WTC11 (cell line): ENCODE measurements around the gene RASA2. TPM values are rescaled to one million over a fixed set of nuclear protein-coding genes. Genes with fewer than 3 reads are reported as not detected.

ENCODE experiments used
- ATAC-seq: fragments of 200-7000 bp; cut with Tn5 transposase; 2 replicates; pipeline ENCODE4 v1.10.0; 2021; ENCODE audit warnings: mild to moderate bottlenecking, moderate library complexity
- CTCF ChIA-PET: fragments of 300-600 bp; sonication (Branson Sonifier 250); formaldehyde crosslinking; loops from one replicate; lab custom pipeline; 2021; ENCODE audit warnings: antibody characterized with exemption; lab: Charles Lee
- POLR2A ChIA-PET: fragments of 350-600 bp; sonication (Branson Sonifier 250); formaldehyde crosslinking; loops from one replicate; lab custom pipeline; 2021; ENCODE audit warnings: antibody characterized with exemption; lab: Charles Lee
- DNase-seq: peaks from one replicate; pipeline ENCODE4 v3.0.0; 2021; ENCODE audit warnings: low spot score
- H3K27ac Mint-ChIP-seq: 2 replicates; pipeline ENCODE4 v1.8.0; 2021; ENCODE audit warnings: mixed read lengths
- H3K27me3 Mint-ChIP-seq: 2 replicates; pipeline ENCODE4 v1.8.0; 2021; ENCODE audit warnings: low read depth, mild to moderate bottlenecking, moderate library complexity, mixed read lengths
- H3K36me3 Mint-ChIP-seq: 2 replicates; pipeline ENCODE4 v1.8.0; 2021; ENCODE audit warnings: mixed read lengths
- H3K4me1 Mint-ChIP-seq: 2 replicates; pipeline ENCODE4 v1.8.0; 2022; ENCODE audit warnings: mixed read lengths
- H3K4me3 Mint-ChIP-seq: 2 replicates; pipeline ENCODE4 v1.8.0; 2021; ENCODE audit warnings: mild to moderate bottlenecking, moderate library complexity, mixed read lengths
- H3K9me3 Mint-ChIP-seq: 2 replicates; pipeline ENCODE4 v1.8.0; 2021; ENCODE audit warnings: mixed read lengths
- ATF1 ChIP-seq: sonication (generic); formaldehyde crosslinking; IDR thresholded peaks from 2 replicates; pipeline ENCODE4 v1.8.1; 2023; ENCODE audit warnings: mild to moderate bottlenecking, moderate library complexity, missing genetic modification reagents
- ATF3 ChIP-seq: sonication (generic); formaldehyde crosslinking; conservative IDR thresholded peaks from 2 replicates; pipeline ENCODE4 v1.8.1; 2022; ENCODE audit warnings: mild to moderate bottlenecking, missing genetic modification reagents
- ATF6 ChIP-seq: sonication (generic); formaldehyde crosslinking; IDR thresholded peaks from 2 replicates; pipeline ENCODE4 v1.8.1; 2023; ENCODE audit warnings: mild to moderate bottlenecking, missing genetic modification reagents
- CREM ChIP-seq: sonication (generic); formaldehyde crosslinking; IDR thresholded peaks from 2 replicates; pipeline ENCODE4 v1.8.1; 2022; ENCODE audit warnings: mild to moderate bottlenecking, missing genetic modification reagents, moderate library complexity
- ELF4 ChIP-seq: sonication (generic); formaldehyde crosslinking; IDR thresholded peaks from 2 replicates; pipeline ENCODE4 v1.8.1; 2022; ENCODE audit warnings: low read depth, mild to moderate bottlenecking, moderate library complexity, missing genetic modification reagents
- GTF2I ChIP-seq: fragments of 250-450 bp; sonication (Bioruptor Pico); conservative IDR thresholded peaks from 2 replicates; pipeline ENCODE4 v1.4.0; 2021; ENCODE audit warnings: mild to moderate bottlenecking
- NFATC4 ChIP-seq: fragments of 250-450 bp; sonication (Bioruptor Pico); IDR thresholded peaks from 2 replicates; pipeline ENCODE4 v1.9.0; 2021; ENCODE audit warnings: mild to moderate bottlenecking
- NR1H2 ChIP-seq: sonication (generic); formaldehyde crosslinking; IDR thresholded peaks from 2 replicates; pipeline ENCODE4 v1.9.0; 2021; ENCODE audit warnings: mild to moderate bottlenecking, moderate library complexity, missing genetic modification reagents
- OVOL2 ChIP-seq: fragments of 250-450 bp; sonication (Bioruptor Pico); IDR thresholded peaks from 2 replicates; pipeline ENCODE4 v1.9.0; 2021; ENCODE audit warnings: mild to moderate bottlenecking, borderline replicate concordance
- RELA ChIP-seq: sonication (generic); formaldehyde crosslinking; IDR thresholded peaks from 2 replicates; pipeline ENCODE4 v1.8.1; 2022; ENCODE audit warnings: missing genetic modification reagents, mild to moderate bottlenecking, borderline replicate concordance
- RORB ChIP-seq: fragments of 250-450 bp; sonication (Bioruptor Pico); IDR thresholded peaks from 2 replicates; pipeline ENCODE4 v1.9.0; 2021; ENCODE audit warnings: mild to moderate bottlenecking
- TEAD1 ChIP-seq: sonication (generic); formaldehyde crosslinking; IDR thresholded peaks from 2 replicates; pipeline ENCODE4 v1.8.0; 2022; ENCODE audit warnings: mild to moderate bottlenecking, missing genetic modification reagents
- ZNF263 ChIP-seq: sonication (generic); formaldehyde crosslinking; IDR thresholded peaks from 2 replicates; pipeline ENCODE4 v1.8.1; 2022; ENCODE audit warnings: low read depth, mild to moderate bottlenecking, moderate library complexity, missing genetic modification reagents
- ZNF396 ChIP-seq: fragments of 250-450 bp; sonication (Bioruptor Pico); IDR thresholded peaks from 2 replicates; pipeline ENCODE4 v1.8.0; 2021; ENCODE audit warnings: mild to moderate bottlenecking, moderate library complexity, borderline replicate concordance
- ZNF671 ChIP-seq: fragments of 250-450 bp; sonication (Bioruptor Pico); IDR thresholded peaks from 2 replicates; pipeline ENCODE4 v1.8.0; 2021; ENCODE audit warnings: mild to moderate bottlenecking
- total RNA-seq: library from RNA; stranded (reverse); gene quantifications from 3 replicates; pipeline ENCODE4 v1.2.3, GENCODE V29; 2021
- TF ChIP-seq, protein P1 (sequence below): sonication (generic); formaldehyde crosslinking; conservative IDR thresholded peaks from 2 replicates; pipeline ENCODE4 v1.8.1; 2023; ENCODE audit warnings: mild to moderate bottlenecking, low read depth, missing genetic modification reagents, moderate library complexity
- TF ChIP-seq, protein P2 (sequence below): sonication (generic); formaldehyde crosslinking; IDR thresholded peaks from 2 replicates; pipeline ENCODE4 v1.8.0; 2022; ENCODE audit warnings: missing genetic modification reagents
- TF ChIP-seq, protein P3 (sequence below): sonication (generic); formaldehyde crosslinking; IDR thresholded peaks from 2 replicates; pipeline ENCODE4 v1.8.0; 2022; ENCODE audit warnings: mild to moderate bottlenecking, missing genetic modification reagents

RASA2 gene
- total RNA-seq, 1 experiment from 2014 or later = 13.9 TPM

GRCh38 chr3:141648055-141648910, 161.5 kb downstream of the RASA2 start:
- DNase-seq = no peak
- Mint-ChIP-seq H3K27me3 (no peaks in the 10 kb centered on the region), H3K27ac (no peak overlapping the region), H3K9me3 (no peaks in the 10 kb centered on the region), H3K36me3 (no peaks in the 10 kb centered on the region), H3K4me1 (peaks cover 31% of the 10 kb centered on the region), H3K4me3 (no peak overlapping the region)
- TF ChIP-seq GTF2I (CRISPR knock-in tag) = no peak
- TF ChIP-seq NR1H2 (CRISPR knock-in tag) = no peak
- TF ChIP-seq NFATC4 (CRISPR knock-in tag) = no peak
- TF ChIP-seq ZNF263 (CRISPR knock-in tag) = no peak
- TF ChIP-seq, protein P1, sequence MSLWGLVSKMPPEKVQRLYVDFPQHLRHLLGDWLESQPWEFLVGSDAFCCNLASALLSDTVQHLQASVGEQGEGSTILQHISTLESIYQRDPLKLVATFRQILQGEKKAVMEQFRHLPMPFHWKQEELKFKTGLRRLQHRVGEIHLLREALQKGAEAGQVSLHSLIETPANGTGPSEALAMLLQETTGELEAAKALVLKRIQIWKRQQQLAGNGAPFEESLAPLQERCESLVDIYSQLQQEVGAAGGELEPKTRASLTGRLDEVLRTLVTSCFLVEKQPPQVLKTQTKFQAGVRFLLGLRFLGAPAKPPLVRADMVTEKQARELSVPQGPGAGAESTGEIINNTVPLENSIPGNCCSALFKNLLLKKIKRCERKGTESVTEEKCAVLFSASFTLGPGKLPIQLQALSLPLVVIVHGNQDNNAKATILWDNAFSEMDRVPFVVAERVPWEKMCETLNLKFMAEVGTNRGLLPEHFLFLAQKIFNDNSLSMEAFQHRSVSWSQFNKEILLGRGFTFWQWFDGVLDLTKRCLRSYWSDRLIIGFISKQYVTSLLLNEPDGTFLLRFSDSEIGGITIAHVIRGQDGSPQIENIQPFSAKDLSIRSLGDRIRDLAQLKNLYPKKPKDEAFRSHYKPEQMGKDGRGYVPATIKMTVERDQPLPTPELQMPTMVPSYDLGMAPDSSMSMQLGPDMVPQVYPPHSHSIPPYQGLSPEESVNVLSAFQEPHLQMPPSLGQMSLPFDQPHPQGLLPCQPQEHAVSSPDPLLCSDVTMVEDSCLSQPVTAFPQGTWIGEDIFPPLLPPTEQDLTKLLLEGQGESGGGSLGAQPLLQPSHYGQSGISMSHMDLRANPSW (CRISPR knock-in tag) = no peak
- TF ChIP-seq TEAD1 (CRISPR knock-in tag) = no peak
- TF ChIP-seq ATF3 (CRISPR knock-in tag) = no peak
- no peak for TF ChIP-seq ATF6 (CRISPR knock-in tag)
- no peak for TF ChIP-seq ELF4
- no peak for TF ChIP-seq CREM (CRISPR knock-in tag)
- TF ChIP-seq, protein P2, sequence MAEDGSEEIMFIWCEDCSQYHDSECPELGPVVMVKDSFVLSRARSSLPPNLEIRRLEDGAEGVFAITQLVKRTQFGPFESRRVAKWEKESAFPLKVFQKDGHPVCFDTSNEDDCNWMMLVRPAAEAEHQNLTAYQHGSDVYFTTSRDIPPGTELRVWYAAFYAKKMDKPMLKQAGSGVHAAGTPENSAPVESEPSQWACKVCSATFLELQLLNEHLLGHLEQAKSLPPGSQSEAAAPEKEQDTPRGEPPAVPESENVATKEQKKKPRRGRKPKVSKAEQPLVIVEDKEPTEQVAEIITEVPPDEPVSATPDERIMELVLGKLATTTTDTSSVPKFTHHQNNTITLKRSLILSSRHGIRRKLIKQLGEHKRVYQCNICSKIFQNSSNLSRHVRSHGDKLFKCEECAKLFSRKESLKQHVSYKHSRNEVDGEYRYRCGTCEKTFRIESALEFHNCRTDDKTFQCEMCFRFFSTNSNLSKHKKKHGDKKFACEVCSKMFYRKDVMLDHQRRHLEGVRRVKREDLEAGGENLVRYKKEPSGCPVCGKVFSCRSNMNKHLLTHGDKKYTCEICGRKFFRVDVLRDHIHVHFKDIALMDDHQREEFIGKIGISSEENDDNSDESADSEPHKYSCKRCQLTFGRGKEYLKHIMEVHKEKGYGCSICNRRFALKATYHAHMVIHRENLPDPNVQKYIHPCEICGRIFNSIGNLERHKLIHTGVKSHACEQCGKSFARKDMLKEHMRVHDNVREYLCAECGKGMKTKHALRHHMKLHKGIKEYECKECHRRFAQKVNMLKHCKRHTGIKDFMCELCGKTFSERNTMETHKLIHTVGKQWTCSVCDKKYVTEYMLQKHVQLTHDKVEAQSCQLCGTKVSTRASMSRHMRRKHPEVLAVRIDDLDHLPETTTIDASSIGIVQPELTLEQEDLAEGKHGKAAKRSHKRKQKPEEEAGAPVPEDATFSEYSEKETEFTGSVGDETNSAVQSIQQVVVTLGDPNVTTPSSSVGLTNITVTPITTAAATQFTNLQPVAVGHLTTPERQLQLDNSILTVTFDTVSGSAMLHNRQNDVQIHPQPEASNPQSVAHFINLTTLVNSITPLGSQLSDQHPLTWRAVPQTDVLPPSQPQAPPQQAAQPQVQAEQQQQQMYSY (CRISPR knock-in tag) = no peak
- no peak for TF ChIP-seq OVOL2 (CRISPR knock-in tag)
- TF ChIP-seq ATF1 (CRISPR knock-in tag) = no peak
- TF ChIP-seq ZNF671 (CRISPR knock-in tag) = no peak
- TF ChIP-seq RELA (CRISPR knock-in tag) = no peak
- ATAC-seq = no peak
- CTCF ChIA-PET = interaction anchor here (0.9 to 1.2 kb wide), 3 partner anchors 11 to 145 kb away, joined by 3 to 5 read pairs (median 3); no protein-coding TSS in a partner anchor
- POLR2A ChIA-PET = no interaction called here

- Mint-ChIP-seq H3K9me3 (0 out of 2 replicates have a peak, but pooled peaks cover 4% of the 10 kb centered on the region), H3K27ac (no peak overlapping the region), H3K27me3 (no peaks in the 10 kb centered on the region), H3K4me1 (peaks cover 30% of the 10 kb centered on the region), H3K36me3 (0 out of 2 replicates have a peak, but pooled peaks cover 2% of the 10 kb centered on the region), H3K4me3 (no peak overlapping the region)
- ATAC-seq (no peak), DNase-seq (no peak)
- TF ChIP-seq RORB (CRISPR knock-in tag) = no peak
- TF ChIP-seq, protein P1 (CRISPR knock-in tag) = no peak
- TF ChIP-seq ZNF396 (CRISPR knock-in tag) = no peak
- TF ChIP-seq, protein P3, sequence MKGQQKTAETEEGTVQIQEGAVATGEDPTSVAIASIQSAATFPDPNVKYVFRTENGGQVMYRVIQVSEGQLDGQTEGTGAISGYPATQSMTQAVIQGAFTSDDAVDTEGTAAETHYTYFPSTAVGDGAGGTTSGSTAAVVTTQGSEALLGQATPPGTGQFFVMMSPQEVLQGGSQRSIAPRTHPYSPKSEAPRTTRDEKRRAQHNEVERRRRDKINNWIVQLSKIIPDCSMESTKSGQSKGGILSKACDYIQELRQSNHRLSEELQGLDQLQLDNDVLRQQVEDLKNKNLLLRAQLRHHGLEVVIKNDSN (CRISPR knock-in tag) = no peak
- POLR2A ChIA-PET = no interaction called here
- CTCF ChIA-PET = interaction anchor here (0.6 to 1.2 kb wide), 2 partner anchors 12 to 143 kb away, joined by 3 to 4 read pairs; no protein-coding TSS in a partner anchor
Measured at GRCh38 chr3:141649871-141650270, 163.0 kb downstream of the RASA2 start.
